Measurements from ENCODE around the gene TTC7B.
A peak's percentile ranks its signal among the peaks of the same experiment; 100 is the strongest.

Gene TTC7B

DNA sequence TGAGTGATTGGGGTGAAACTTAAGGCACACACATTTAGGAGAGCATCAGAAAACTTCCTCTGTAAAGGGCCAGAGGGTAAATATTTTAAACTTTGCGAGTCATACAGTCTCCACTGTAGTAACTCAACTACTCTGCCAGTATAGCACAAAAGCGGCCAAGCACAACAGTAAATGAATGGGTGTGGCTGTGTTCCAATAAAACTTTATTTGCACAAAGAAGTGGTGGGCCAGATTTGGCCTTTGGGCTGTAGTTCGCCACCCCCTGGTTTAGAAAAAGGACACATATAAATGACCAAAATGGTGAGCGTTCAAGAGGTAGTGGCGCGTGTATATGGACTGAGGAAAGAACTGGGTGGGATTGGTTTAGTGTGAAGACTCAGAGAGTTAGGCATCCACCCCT, 309.5 kb downstream of the TTC7B start:
- no peak overlapping the region for H2BK15ac ChIP-seq (ENCODE audit: low read length)
- no peaks in the 10 kb centered on the region for H3K9me3 ChIP-seq (replicated peaks in 1 of 2; ENCODE audit: control insufficient read depth in 2 of 2, insufficient read depth in 1 of 2, low read depth in 1 of 2, low read length in 2 of 2)
- H3K27ac ChIP-seq (replicated peaks; ENCODE audit: low read length): no peak overlapping the region
- no peak overlapping the region for H4K8ac ChIP-seq (ENCODE audit: low read depth, low read length)
- no peak overlapping the region for H2AFZ ChIP-seq (ENCODE audit: low read length)
- no peaks in the 10 kb centered on the region for H3K36me3 ChIP-seq (replicated peaks in 1 of 2; ENCODE audit: control insufficient read depth in 2 of 2, insufficient read depth in 2 of 2, low read length in 2 of 2)
- no peaks in the 10 kb centered on the region for H3K79me1 ChIP-seq (ENCODE audit: low read depth, low read length)
- H3K27me3 ChIP-seq (ENCODE audit: control insufficient read depth in 3 of 3, insufficient read depth in 3 of 3, low read depth in 1 of 3, low read length in 3 of 3): no peaks in the 10 kb centered on the region
- no peak overlapping the region for H3K4me2 ChIP-seq (ENCODE audit: insufficient read depth, low read length, poor library complexity, severe bottlenecking)
- H3K4me1 ChIP-seq (ENCODE audit: control insufficient read depth in 2 of 2, insufficient read depth in 1 of 2, low read depth in 1 of 2, low read length in 2 of 2): peaks cover under 1 to 11% of the 10 kb centered on the region in 2 donors
- no peak overlapping the region for H2BK12ac ChIP-seq (ENCODE audit: low read length)
- H2AK5ac ChIP-seq (ENCODE audit: low read depth, low read length): no peak overlapping the region
- no peak overlapping the region for H4K91ac ChIP-seq (ENCODE audit: low read depth, low read length, poor library complexity)
- H3K14ac ChIP-seq (ENCODE audit: low read length): no peak overlapping the region
- no peak overlapping the region for H3K23ac ChIP-seq (ENCODE audit: low read depth, low read length, poor library complexity)
- no peak overlapping the region for H3K4me3 ChIP-seq (ENCODE audit: low read length in 2 of 2)
- H3K9ac ChIP-seq (ENCODE audit: low read depth, low read length, poor library complexity): no peak overlapping the region
- no peak for DNase-seq (ENCODE audit: low spot score)
- H2BK120ac ChIP-seq (ENCODE audit: low read depth, low read length): no peak overlapping the region
- no peak overlapping the region for H2BK5ac ChIP-seq (ENCODE audit: low read length)
- H3K4ac ChIP-seq (ENCODE audit: low read length): no peak overlapping the region
- no peak overlapping the region for H3K18ac ChIP-seq (ENCODE audit: low read length)
- no CpG with 5 or more reads among the region's 6 CpGs for WGBS, 2 donors (ENCODE audit: extremely low coverage in 2 of 2, insufficient read length in 2 of 2, insufficient replicate concordance in 1 of 2)

DNA sequence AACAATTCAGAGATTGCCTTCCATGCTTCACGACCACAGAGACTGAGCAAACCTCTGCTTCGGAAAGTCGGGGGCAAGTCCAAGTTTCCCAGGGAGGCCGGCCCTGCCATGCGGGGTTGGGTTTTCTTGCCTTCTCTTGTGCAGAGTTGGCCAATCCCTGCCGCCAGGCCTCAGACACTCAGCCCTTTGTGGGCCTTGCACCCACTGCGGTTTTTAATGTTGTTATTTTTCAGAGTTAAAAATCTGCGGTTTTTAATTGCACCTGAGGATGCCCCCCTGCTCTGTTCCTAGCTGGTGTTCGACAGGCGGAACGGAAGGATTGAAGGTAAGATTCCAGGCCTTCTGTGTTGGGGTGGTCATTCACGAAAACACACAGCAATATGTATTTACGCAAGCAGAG, 310.7 kb downstream of the TTC7B start:
- no peaks in the 10 kb centered on the region for H3K36me3 ChIP-seq (replicated peaks in 1 of 2; ENCODE audit: control insufficient read depth in 2 of 2, insufficient read depth in 2 of 2, low read length in 2 of 2)
- WGBS, 2 donors (ENCODE audit: extremely low coverage in 2 of 2, insufficient read length in 2 of 2, insufficient replicate concordance in 1 of 2): no CpG with 5 or more reads among the region's 13 CpGs
- no peak overlapping the region for H4K91ac ChIP-seq (ENCODE audit: low read depth, low read length, poor library complexity)
- no peaks in the 10 kb centered on the region for H3K79me1 ChIP-seq (ENCODE audit: low read depth, low read length)
- H3K27me3 ChIP-seq (ENCODE audit: control insufficient read depth in 3 of 3, insufficient read depth in 3 of 3, low read depth in 1 of 3, low read length in 3 of 3): no peaks in the 10 kb centered on the region
- H4K8ac ChIP-seq (ENCODE audit: low read depth, low read length): no peak overlapping the region
- H3K23ac ChIP-seq (ENCODE audit: low read depth, low read length, poor library complexity): no peak overlapping the region
- H2BK5ac ChIP-seq (ENCODE audit: low read length): no peak overlapping the region
- H2AK5ac ChIP-seq (ENCODE audit: low read depth, low read length): peak overlapping the region; percentile 59
- no peak overlapping the region for H2AFZ ChIP-seq (ENCODE audit: low read length)
- H3K4me1 ChIP-seq (ENCODE audit: control insufficient read depth in 2 of 2, insufficient read depth in 1 of 2, low read depth in 1 of 2, low read length in 2 of 2): peaks cover 0 to 15% of the 10 kb centered on the region in 2 donors
- no peaks in the 10 kb centered on the region for H3K9me3 ChIP-seq (replicated peaks in 1 of 2; ENCODE audit: control insufficient read depth in 2 of 2, insufficient read depth in 1 of 2, low read depth in 1 of 2, low read length in 2 of 2)
- no peak overlapping the region for H3K18ac ChIP-seq (ENCODE audit: low read length)
- no peak for DNase-seq (ENCODE audit: low spot score)
- H3K14ac ChIP-seq (ENCODE audit: low read length): no peak overlapping the region
- no peak overlapping the region for H2BK15ac ChIP-seq (ENCODE audit: low read length)
- no peak overlapping the region for H2BK120ac ChIP-seq (ENCODE audit: low read depth, low read length)
- no peak overlapping the region for H3K4ac ChIP-seq (ENCODE audit: low read length)
- no peak overlapping the region for H3K9ac ChIP-seq (ENCODE audit: low read depth, low read length, poor library complexity)
- no peak overlapping the region for H3K27ac ChIP-seq (replicated peaks; ENCODE audit: low read length)
- H3K4me2 ChIP-seq (ENCODE audit: insufficient read depth, low read length, poor library complexity, severe bottlenecking): no peak overlapping the region
- H3K4me3 ChIP-seq (ENCODE audit: low read length in 2 of 2): no peak overlapping the region
- no peak overlapping the region for H2BK12ac ChIP-seq (ENCODE audit: low read length)

- Histone ChIP-seq H2BK5ac (ENCODE audit: low read length) (no peak overlapping the region), H2AK5ac (ENCODE audit: low read depth, low read length) (no peak overlapping the region), H3K18ac (ENCODE audit: low read length) (no peak overlapping the region), H3K4me2 (ENCODE audit: insufficient read depth, low read length, poor library complexity, severe bottlenecking) (no peak overlapping the region), H3K36me3 (replicated peaks in 1 of 2; ENCODE audit: control insufficient read depth in 2 of 2, insufficient read depth in 2 of 2, low read length in 2 of 2) (no peaks in the 10 kb centered on the region), H3K4me1 (ENCODE audit: control insufficient read depth in 2 of 2, insufficient read depth in 1 of 2, low read depth in 1 of 2, low read length in 2 of 2) (peaks cover 0 to 18% of the 10 kb centered on the region in 2 donors), H3K27ac (replicated peaks; ENCODE audit: low read length) (no peak overlapping the region), H4K8ac (ENCODE audit: low read depth, low read length) (no peak overlapping the region), H3K27me3 (ENCODE audit: control insufficient read depth in 3 of 3, insufficient read depth in 3 of 3, low read depth in 1 of 3, low read length in 3 of 3) (no peaks in the 10 kb centered on the region), H4K91ac (ENCODE audit: low read depth, low read length, poor library complexity) (no peak overlapping the region), H3K23ac (ENCODE audit: low read depth, low read length, poor library complexity) (no peak overlapping the region), H3K14ac (ENCODE audit: low read length) (no peak overlapping the region), H3K9me3 (replicated peaks in 1 of 2; ENCODE audit: control insufficient read depth in 2 of 2, insufficient read depth in 1 of 2, low read depth in 1 of 2, low read length in 2 of 2) (no peaks in the 10 kb centered on the region), H3K4ac (ENCODE audit: low read length) (no peak overlapping the region), H2BK12ac (ENCODE audit: low read length) (no peak overlapping the region), H2AFZ (ENCODE audit: low read length) (no peak overlapping the region), H3K9ac (ENCODE audit: low read depth, low read length, poor library complexity) (no peak overlapping the region), H3K4me3 (ENCODE audit: low read length in 2 of 2) (no peak overlapping the region), H2BK15ac (ENCODE audit: low read length) (no peak overlapping the region), H3K79me1 (ENCODE audit: low read depth, low read length) (no peaks in the 10 kb centered on the region), H2BK120ac (ENCODE audit: low read depth, low read length) (no peak overlapping the region)
- no CpG with 5 or more reads among the region's 8 CpGs for WGBS, 2 donors (ENCODE audit: extremely low coverage in 2 of 2, insufficient read length in 2 of 2, insufficient replicate concordance in 1 of 2)
- DNase-seq (ENCODE audit: low spot score): no peak
These were observed 311.6 kb downstream of the TTC7B start for GRCh38 chr14:90504643-90505042.

GRCh38 chr14:90503582-90503981, 312.6 kb downstream of the TTC7B start:
- H3K4me1 ChIP-seq (ENCODE audit: control insufficient read depth in 2 of 2, insufficient read depth in 1 of 2, low read depth in 1 of 2, low read length in 2 of 2): peaks cover 0 to 18% of the 10 kb centered on the region in 2 donors
- H3K27me3 ChIP-seq (ENCODE audit: control insufficient read depth in 3 of 3, insufficient read depth in 3 of 3, low read depth in 1 of 3, low read length in 3 of 3): no peaks in the 10 kb centered on the region
- H4K91ac ChIP-seq (ENCODE audit: low read depth, low read length, poor library complexity): peak overlapping the region; percentile 32
- no peaks in the 10 kb centered on the region for H3K79me1 ChIP-seq (ENCODE audit: low read depth, low read length)
- H2AK5ac ChIP-seq (ENCODE audit: low read depth, low read length): no peak overlapping the region
- no peaks in the 10 kb centered on the region for H3K9me3 ChIP-seq (replicated peaks in 1 of 2; ENCODE audit: control insufficient read depth in 2 of 2, insufficient read depth in 1 of 2, low read depth in 1 of 2, low read length in 2 of 2)
- no peak overlapping the region for H3K23ac ChIP-seq (ENCODE audit: low read depth, low read length, poor library complexity)
- no peak overlapping the region for H4K8ac ChIP-seq (ENCODE audit: low read depth, low read length)
- no peak overlapping the region for H2BK12ac ChIP-seq (ENCODE audit: low read length)
- H3K14ac ChIP-seq (ENCODE audit: low read length): no peak overlapping the region
- no peak overlapping the region for H3K9ac ChIP-seq (ENCODE audit: low read depth, low read length, poor library complexity)
- no peak overlapping the region for H3K4me2 ChIP-seq (ENCODE audit: insufficient read depth, low read length, poor library complexity, severe bottlenecking)
- H3K18ac ChIP-seq (ENCODE audit: low read length): peak overlapping the region; percentile 65
- no peak overlapping the region for H3K4me3 ChIP-seq (ENCODE audit: low read length in 2 of 2)
- H2BK5ac ChIP-seq (ENCODE audit: low read length): no peak overlapping the region
- no CpG with 5 or more reads among the region's 5 CpGs for WGBS, 2 donors (ENCODE audit: extremely low coverage in 2 of 2, insufficient read length in 2 of 2, insufficient replicate concordance in 1 of 2)
- DNase-seq (ENCODE audit: low spot score): no peak
- H3K27ac ChIP-seq (replicated peaks; ENCODE audit: low read length): no peak overlapping the region
- H2AFZ ChIP-seq (ENCODE audit: low read length): no peak overlapping the region
- no peaks in the 10 kb centered on the region for H3K36me3 ChIP-seq (replicated peaks in 1 of 2; ENCODE audit: control insufficient read depth in 2 of 2, insufficient read depth in 2 of 2, low read length in 2 of 2)
- peak overlapping the region; percentile 14 for H2BK120ac ChIP-seq (ENCODE audit: low read depth, low read length)
- peak overlapping the region; percentile 7 for H2BK15ac ChIP-seq (ENCODE audit: low read length)
- H3K4ac ChIP-seq (ENCODE audit: low read length): no peak overlapping the region
